ENCODE measurements around the gene PPP1R15A.
A peak's percentile ranks its signal among the peaks of the same experiment; 100 is the strongest.
"Not testable (repeated sequence)": the region's sequence is repeated elsewhere in the genome, so short reads cannot be mapped to it uniquely, and the experiment has no call there.

PPP1R15A gene

DNA sequence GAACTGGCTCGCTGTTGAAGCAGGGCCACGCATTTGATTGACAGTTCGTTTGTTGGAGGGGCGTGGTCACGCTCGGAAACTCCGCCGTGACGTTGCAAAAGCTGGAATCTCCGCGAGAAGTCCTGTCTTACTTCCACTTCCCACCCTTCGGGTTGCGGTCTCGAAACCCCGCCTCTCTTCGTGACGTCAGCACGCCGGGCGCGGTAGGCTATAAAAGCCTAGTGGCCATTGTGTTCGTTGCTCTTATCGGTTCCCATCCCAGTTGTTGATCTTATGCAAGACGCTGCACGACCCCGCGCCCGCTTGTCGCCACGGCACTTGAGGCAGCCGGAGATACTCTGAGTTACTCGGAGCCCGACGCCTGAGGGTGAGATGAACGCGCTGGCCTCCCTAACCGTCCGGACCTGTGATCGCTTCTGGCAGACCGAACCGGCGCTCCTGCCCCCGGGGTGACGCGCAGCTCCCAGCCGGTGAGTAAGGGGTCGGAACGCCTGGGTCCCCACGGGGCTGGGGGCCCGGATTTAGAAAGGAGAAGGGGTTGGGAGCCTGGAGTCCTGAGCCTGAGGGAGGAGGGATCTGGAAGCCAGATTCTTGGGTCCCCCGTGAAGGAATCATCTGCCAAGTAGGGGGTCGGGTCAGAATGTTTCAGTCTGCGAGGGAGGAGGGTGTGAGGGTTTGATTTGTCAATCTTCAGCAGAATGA, at the start of gene PPP1R15A:
Gene PPP1R15A (plus strand): TSS at position 240 of the 702 bp plus-strand sequence. CDS start 813 bp downstream, outside the sequence.
- peak; percentile 99 for DNase-seq

DNA sequence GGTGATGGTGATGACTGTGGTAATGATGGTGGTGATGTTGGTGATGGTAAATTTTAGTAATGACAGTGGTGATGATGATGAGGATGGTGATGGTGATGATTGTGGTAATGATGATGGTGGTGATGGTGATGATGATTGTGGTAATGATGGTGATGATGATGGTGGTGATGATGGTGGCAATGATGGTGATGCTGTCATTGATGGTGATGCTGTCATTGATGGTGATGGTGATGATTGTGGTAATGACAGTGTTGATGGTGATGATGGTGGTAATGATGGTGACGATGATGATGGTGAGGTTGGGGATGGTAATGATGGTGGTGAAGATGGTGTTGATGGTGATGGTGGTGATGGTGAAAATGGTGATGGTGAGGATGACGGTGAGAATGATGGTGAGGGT, 49.7 kb upstream of the PPP1R15A start:
- DNase-seq, result no peak

DNA sequence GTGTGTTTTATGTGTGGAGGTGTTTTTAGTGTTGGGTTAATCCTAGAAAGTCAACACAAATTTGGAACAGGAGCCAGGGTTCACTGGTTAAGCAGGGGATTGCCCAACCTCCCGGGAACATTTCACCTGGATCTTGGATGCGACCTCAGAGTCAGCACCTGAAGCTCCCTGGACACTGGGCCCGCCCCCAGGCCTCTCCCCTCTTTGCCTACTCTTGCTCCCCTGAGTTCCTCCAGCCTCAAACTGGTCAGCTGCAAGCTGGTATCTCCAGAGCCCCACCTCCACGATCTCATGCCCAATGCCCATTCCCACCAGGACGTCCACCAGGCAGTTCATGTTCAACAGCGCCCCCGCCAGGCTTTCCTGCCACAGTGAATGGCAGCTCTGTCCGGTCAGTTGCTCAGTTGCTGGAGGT, 45.6 kb upstream of the PPP1R15A start:
- no peak for DNase-seq

DNA sequence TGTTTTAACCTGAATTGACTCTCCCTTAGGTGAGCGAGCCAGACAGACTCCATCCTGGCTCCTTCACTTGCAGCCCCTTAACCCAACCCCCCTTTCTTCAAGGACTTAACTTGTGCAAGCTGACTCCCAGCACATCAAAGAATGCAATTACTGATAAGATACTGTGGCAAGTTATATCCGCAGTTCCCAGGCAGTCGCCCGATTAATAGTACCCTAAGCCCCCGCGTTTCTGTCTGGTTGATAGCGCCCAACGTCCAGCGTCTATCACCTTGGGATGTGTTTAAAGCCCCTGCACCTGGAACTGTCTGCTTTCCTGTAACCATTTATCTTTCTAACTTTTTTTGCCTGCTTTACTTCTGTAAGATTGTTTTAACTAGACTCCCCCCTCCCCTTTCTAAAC, 42.1 kb upstream of the PPP1R15A start:
- DNase-seq, result no peak

DNA sequence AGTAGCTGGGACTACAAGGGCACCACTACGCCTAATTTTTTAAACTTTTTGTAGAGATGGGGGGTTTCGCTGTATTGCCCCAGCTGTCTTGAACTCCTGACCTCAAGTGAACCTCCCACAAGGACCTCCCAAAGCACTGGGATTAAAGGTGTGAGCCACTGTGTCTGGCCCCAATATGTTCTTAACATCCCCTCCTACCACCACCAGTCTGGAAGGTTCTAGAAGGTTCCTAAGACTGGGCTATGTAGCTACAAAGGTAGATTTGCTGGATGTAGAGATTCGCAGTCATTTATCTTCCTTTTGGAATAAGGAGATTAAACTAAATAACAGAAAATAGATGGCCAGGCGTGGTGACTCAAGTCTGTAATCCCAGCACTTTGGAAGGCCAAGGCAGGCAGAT, 41.3 kb upstream of the PPP1R15A start:
- no peak for DNase-seq

DNA sequence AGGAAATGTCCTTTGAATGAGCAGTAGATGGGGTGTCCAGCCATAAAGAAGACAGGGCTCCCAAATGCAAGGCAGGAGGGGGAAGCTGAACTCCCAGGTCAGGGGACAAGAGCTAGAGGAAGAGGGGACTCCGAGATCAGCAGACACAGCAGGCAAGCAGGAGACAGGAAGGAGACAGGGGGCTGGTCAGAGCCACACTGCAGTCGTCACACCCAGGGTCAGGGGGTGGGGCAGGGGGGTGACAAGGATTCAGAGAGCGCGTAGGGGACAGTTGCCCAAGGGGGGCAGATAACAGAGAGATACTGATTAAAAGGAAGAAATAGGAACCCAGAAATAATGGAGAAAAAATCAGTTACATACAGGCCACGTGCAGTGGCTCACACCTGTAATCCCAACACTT, 39.2 kb upstream of the PPP1R15A start:
- no peak for DNase-seq

DNA sequence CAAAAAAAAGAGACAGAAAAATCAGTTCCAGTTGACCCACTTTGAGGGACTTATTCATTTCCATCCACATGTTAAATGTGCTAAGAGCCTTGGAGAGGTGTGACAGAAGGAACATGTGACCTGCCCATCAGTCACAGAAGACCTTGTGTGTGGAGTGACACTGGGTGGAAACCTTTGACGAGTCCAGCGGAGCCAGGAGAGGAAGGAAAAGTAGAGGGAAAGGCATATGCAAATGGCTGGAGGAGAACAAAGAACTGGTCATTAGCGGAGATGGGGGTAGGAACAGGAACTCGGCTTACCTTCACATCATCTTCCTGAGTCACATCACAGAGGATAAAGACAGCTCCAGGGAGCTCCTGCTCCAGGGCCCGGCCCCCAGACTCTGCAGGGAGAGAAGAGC, 38.2 kb upstream of the PPP1R15A start:
- DNase-seq, result no peak

DNA sequence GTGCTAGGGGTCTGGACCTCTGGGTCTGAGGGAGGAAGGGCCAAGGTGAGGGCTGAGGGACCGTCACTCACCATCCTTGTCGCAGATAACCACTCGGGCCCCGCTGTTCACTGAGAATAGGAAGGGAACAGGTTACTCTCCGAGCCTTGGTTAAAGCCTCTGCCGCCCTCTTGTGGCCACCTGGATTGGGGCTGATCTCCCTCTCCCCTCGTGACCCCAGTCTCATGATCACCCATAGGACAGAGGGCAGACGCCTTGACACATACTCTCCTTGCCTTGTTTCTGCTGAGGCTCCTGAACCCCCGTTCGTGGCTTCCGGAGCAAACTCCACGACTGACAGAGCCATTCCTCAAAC, 36.5 kb upstream of the PPP1R15A start:
- DNase-seq, result peak; percentile 95

DNA sequence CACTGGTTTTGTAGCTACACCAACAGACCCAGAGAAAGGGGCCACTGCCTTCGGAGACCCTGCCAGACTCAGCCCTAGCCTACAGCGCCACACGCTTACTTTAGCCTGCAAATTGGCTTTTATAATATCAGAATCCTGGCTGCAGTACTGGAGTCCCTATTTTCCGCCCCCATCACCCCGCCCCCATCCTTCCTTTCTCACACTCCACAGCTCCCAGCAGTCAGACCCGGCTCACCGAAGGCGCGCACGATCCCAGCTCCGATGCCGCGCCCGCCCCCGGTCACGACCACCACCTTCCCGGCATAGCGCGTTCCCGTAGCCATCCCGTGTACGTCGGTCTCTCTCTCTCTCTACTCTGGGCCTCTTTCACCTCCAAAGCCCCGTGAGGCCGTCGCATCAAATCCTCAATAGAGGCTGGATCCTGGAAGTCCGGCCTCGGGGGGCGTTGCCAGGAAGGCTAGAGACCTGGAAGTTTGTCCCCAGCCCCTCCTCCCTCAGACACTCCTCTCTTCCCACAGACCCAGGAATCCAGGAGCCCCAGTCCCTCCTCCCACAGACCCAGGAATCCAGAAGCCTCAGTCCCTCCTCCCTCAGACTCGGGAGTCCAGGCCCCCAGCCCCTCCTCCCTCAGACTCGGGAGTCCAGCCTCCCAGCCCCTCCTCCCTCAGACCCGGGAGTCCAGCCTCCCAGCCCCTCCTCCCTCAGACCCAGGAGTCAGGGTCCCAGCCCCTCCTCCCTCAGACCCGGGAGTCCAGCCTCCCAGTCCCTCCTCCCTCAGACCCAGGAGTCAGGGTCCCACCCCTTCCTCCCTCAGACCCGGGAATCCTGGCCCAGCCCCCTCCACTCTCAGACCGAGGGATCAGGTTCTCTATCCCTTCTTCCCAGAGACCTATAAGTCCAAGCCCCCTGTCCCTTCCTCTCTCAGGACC, 35.9 kb upstream of the PPP1R15A start, which contains the start of gene HSD17B14:
Gene HSD17B14 (minus strand): TSS at position 403 of the 929 bp plus-strand sequence. CDS start 80 bp downstream, at position 323.
- DNase-seq, result no peak

DNA sequence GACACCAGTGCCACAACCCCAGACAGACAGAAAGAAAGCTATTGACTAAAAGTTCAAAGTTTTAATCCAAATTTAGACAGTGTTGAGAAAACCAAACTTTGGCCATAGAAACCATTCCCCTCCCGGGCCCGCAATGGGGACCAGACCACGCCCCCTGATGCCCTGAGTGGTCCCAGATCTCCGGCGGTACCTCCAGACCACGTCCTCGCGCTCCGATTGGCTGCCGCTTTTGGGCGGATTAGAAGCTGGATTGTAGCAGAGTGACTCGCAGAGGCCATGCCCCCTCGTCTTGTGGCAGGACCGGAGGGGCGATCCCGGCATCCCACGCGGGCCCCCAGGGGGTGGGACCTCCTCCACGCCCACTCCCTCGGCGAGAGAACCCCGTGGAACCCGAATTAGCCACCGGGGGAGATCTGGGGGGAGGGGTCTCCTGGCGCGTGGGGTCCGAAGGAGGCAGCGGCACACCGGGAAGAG, 35.1 kb upstream of the PPP1R15A start:
- DNase-seq, result peak; percentile 86

DNA sequence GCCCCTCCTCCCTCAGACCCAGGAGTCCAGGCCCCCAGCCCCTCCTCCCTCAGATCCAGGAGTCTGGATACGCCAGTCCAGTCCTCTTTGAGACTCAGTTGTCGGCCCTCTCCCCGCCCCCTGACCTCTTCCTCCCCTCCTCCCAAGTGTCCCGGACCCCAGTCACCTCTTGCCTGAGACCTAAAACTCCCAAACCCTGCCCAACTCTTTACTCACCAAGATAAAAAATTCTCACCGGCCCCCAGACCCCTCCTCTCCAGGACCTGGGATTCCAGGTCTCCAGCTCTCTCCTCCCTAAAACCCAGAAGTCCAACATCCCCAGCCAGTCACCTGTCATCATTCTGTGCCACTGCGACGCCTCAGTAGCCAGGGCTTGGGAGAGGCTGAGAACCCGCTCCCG, 34.5 kb upstream of the PPP1R15A start:
- DNase-seq, result no peak

DNA sequence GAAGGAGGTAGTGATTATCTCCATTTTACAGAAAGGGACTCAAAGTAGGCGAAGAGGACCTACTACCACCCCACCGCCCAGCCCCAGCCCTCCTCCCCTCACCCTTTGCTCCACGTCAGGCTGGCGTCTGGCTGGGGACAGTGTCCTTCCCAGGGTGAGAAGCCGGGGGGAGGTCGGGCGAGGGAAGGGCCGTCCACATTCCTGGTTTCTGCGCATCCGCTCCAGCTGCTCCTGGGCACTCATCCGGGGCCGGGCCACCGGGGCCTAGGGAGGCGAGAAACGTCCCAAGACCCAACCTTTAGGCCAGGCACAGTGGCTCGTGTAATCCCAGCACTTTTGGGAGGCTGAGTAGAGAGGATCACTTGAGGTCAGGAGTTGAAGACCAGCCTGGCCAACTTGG, 31.2 kb upstream of the PPP1R15A start:
- no peak for DNase-seq

DNA sequence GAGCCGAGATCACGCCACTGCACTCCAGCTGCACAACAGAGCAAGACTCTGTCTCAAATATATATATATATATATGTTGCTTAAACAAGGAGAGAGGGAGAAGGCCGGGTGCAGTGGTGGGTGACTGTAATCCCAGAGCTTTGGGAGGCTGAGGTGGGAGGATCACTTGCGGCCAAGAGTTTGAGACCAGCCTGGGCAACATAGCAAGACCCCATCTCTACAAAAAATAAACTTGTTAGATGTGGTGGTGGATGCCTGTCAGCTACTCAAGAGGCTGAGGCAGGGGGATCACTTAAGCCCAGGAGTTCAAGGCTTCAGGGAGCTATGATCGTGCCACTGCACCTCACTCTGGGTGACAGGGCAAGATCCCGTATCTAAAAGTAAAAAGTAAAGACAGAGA, 30.6 kb upstream of the PPP1R15A start:
- no peak for DNase-seq

DNA sequence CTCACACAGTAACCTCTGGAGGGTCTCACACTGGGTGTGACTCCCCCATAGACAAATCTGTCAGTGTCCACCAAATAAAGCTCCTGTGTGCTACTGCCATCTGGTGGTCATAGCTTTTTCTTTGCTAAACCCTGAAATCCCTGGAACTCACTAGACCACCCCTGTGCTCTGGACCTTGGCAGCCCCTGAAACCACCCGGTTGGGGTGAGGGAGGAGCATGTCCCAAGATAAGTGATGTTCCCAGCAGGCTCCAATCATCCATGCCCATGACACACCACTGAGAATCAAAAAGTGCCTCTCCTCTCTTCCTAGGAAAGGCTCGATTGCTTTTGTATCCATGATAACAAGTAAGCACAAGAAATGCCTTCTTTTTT, 29.4 kb upstream of the PPP1R15A start:
- DNase-seq, result peak; percentile 61

DNA sequence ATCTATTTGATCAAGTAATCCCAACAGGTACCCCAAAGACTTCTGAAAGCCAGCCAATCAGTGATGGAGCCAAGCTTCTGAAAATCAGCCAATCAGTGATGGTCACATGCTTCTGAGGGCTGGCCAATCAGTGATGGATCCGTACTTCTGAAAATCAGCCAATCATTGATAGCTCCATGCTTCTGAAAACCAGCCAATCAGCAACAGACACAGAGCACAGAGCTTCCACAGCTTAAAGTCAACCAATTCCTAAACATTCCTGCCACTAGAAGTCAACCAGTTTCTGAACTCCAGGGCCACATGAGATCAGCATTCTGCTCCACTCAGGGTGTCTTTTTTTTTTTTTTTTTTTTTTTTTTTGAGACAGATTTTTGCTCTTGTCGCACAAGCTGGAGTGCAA, 27.7 kb upstream of the PPP1R15A start:
- no peak for DNase-seq

DNA sequence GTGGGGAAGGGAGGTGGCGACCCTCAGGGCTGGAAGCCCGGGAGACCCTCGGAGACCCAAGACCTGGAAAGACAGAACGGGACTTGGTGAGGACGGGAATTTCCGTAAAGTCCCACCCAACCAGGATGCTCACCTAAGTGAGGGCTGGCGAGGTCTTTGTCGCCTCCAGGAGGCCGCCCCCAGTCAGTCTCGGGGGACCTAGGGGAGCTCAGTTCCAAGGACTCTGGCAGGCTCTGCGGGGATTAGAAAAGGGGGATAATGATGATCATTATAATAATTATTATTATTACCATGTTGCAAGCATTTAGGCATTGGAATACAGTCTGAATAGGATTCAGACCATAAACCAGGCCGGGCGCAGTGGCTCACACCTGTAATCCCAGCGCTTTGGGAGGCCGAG, 26.8 kb upstream of the PPP1R15A start:
- no peak for DNase-seq

DNA sequence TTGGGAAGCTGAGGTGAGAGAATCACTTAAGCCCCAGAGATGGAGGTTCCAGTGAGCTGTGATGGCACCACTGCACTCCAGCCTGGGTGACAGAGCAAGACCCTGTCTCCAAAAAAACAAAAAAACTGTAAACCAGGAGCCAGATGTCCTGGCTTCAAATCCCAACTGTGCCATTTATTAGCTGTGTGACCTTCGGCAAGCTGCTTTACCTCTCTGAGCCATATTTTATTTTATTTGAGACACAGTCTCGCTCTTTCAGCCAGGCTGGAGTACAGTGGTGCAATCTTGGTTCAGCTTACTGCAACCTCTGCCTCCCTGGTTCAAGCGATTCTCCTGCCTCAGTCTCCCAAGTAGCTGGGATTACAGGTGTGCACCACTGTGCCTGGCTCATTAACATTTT, 25.6 kb upstream of the PPP1R15A start:
- DNase-seq, result not testable (repeated sequence)

DNA sequence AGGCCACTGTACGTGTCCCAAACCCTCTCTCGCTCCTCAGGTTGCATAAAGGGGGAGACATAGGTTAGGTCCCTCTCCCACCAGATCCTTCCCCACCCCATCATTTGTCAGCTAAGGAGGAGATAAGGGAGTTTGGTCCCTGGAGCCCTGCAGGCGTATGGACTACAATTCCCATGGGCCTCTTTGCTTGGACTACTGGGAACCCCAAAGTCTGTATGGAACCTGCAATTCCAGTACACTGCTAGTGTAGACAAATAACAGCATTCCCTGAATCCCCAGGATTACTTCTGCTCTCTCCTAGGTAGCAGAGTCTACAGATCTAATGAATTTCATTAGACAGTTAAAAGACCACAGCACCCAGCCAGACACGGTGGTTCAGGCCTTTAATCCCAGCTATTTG, 19.9 kb upstream of the PPP1R15A start:
- DNase-seq, result no peak

DNA sequence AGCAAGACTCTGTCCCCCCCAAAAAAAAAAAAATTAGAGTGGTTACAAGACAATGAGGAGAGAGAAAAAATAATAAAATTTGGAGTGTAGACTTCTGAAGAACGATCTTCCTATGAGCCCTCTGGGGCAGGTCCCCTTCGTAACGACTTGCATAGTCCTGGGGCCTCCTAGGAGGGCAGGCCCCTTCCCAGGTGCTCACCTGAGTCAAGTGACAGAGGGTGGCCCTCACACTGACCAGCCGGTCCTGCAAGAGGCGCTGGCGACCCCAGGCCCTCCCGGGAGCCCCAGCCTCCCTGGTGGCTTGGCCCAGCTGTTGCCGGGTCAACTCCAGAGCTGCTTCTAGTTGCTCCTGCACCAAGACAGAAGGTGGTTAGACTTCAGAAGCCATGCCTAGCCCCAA, 18.7 kb upstream of the PPP1R15A start:
- no peak for DNase-seq

DNA sequence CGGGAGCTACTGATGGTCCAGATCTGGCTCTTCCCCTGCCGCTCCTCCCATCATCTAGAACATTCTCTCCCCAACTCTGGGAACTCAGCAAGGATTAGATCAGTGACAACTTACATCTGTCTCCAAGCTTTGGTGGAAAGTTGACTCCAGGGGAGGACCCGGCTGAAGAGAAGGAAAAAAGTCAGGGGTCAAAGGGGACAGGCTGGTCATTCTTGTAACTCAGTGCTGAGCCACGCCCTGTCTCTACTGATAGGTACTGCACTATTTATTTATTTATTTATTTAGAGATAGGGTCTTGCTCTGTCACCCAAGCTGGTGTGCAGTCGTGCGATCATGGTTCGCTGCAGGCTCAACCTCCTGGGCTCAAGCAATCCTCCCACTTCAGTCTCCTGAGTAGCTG, 18.1 kb upstream of the PPP1R15A start:
- no peak for DNase-seq

DNA sequence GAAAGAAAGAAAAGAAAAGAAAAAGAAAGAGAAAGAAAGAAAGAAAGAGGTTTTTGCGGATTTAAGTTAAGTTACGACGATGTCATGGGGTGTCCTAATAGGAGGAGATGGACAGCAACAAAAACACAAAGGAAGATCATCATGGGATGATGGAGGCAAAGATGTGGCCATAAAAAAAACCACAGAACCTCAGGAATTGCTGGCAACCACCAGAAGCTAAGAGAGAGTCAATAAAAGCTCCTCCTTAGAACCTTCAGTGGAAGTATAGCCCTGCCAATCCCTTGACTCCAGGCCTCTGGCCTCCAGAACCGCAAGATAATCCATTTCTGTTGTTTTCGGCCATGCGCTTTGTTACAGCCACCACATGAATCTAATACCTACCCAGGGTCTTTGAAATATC, 15.3 kb upstream of the PPP1R15A start:
- DNase-seq, result no peak

DNA sequence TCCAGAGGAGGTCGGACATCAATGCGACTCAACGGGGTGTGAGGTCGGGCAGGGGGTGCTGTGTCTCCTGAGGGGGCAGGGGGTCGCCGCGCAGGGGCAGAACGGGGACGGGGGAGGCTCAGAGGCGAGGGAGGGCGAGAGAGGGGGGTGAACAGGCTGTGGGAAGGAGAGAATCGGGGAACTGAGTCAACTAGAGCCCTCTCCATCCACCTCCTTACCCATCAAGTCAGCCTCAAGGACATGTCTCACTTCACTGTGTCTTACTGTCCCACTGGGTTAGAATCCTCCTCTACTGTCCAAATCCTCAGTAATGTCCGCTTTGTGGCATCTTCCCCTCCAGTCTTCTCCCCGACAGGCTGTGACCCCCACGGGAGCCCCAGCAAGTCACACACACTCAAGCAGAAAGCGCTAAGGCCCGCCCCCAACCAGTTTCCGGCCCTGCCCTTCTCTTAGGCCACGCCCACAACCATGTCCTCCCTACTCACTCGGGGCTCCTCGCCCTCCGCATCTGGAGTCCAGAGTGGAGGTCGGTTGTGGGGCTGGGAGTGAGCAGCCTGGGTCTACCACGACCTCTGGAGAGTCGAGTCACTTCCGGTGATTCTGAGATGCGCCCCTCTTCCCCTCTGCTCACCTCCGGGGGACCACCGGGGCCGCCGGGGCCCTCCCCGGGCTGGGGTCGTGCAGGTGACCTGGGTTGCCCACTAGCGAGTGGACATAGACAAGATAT, 13.1 kb upstream of the PPP1R15A start:
- DNase-seq, result peak; percentile 81
